KOPT-K1 (cell line): ENCODE data around the gene SURF4.
"Not testable (repeated sequence)": the region's sequence is repeated elsewhere in the genome, so short reads cannot be mapped to it uniquely, and the experiment has no call there.

Experiments
- H3K27ac ChIP-seq: fragments of 200-600 bp; sonication (generic); 2 replicates; pipeline ENCODE4 v1.5.1; 2016; ENCODE audit warnings: antibody characterized with exemption, mild to moderate bottlenecking, low read depth, low read length; ENCODE audit not compliant: poor library complexity, severe bottlenecking
- H3K36me3 ChIP-seq: fragments of 200-600 bp; sonication (generic); 2 replicates; pipeline ENCODE4 v1.5.1; 2017; ENCODE audit warnings: antibody characterized with exemption, mild to moderate bottlenecking, low read length, moderate library complexity; ENCODE audit not compliant: insufficient read depth
- H3K9me3 ChIP-seq: fragments of 200-600 bp; sonication (generic); 2 replicates; pipeline ENCODE4 v1.5.1; 2017; ENCODE audit warnings: antibody characterized with exemption, low read length, mild to moderate bottlenecking; ENCODE audit not compliant: insufficient read depth, poor library complexity, severe bottlenecking

Gene SURF4

GRCh38 chr9:133387680-133388079 is 11.8 kb upstream of the SURF4 start:
- H3K36me3 ChIP-seq, result no peaks in the 10 kb centered on the region
- no peaks in the 10 kb centered on the region for H3K9me3 ChIP-seq
- H3K27ac ChIP-seq, result no peak overlapping the region

- no peak overlapping the region for H3K27ac ChIP-seq
- no peaks in the 10 kb centered on the region for H3K36me3 ChIP-seq
- no peaks in the 10 kb centered on the region for H3K9me3 ChIP-seq
Observed at GRCh38 chr9:133386338-133386737, 10.5 kb upstream of the SURF4 start.

- no peak overlapping the region for H3K27ac ChIP-seq
- H3K36me3 ChIP-seq, result no peaks in the 10 kb centered on the region
- H3K9me3 ChIP-seq, result no peaks in the 10 kb centered on the region
Observed at GRCh38 chr9:133385452-133385851, 9.6 kb upstream of the SURF4 start.

GRCh38 chr9:133384736-133385321 is 9.0 kb upstream of the SURF4 start:
- Histone ChIP-seq H3K9me3 (no peaks in the 10 kb centered on the region), H3K36me3 (no peaks in the 10 kb centered on the region), H3K27ac (no peak overlapping the region)

GRCh38 chr9:133383438-133383837 is 7.6 kb upstream of the SURF4 start:
- Histone ChIP-seq H3K9me3 (no peaks in the 10 kb centered on the region), H3K36me3 (no peaks in the 10 kb centered on the region), H3K27ac (no peak overlapping the region)

GRCh38 chr9:133382507-133383141 is 6.8 kb upstream of the SURF4 start:
- H3K36me3 ChIP-seq, result no peaks in the 10 kb centered on the region
- no peak overlapping the region for H3K27ac ChIP-seq
- H3K9me3 ChIP-seq, result no peaks in the 10 kb centered on the region

- H3K27ac ChIP-seq, result no peak overlapping the region
- no peaks in the 10 kb centered on the region for H3K36me3 ChIP-seq
- H3K9me3 ChIP-seq, result no peaks in the 10 kb centered on the region
Observed at GRCh38 chr9:133380734-133381133, 4.9 kb upstream of the SURF4 start.

- Histone ChIP-seq H3K9me3 (no peaks in the 10 kb centered on the region), H3K27ac (no peak overlapping the region), H3K36me3 (no peaks in the 10 kb centered on the region)
Observed at GRCh38 chr9:133379153-133380086, 3.6 kb upstream of the SURF4 start.

- Histone ChIP-seq H3K9me3 (no peaks in the 10 kb centered on the region), H3K27ac (no peak overlapping the region), H3K36me3 (peaks cover 1% of the 10 kb centered on the region; the same call in 1 of the 2 replicates)
Observed at GRCh38 chr9:133378408-133378962, 2.6 kb upstream of the SURF4 start.

GRCh38 chr9:133377721-133378216 is 1.9 kb upstream of the SURF4 start:
- H3K27ac ChIP-seq, result no peak overlapping the region
- peaks cover 9% of the 10 kb centered on the region; the same call in 1 of the 2 replicates for H3K36me3 ChIP-seq
- no peaks in the 10 kb centered on the region for H3K9me3 ChIP-seq

GRCh38 chr9:133377280-133377679 is 1.4 kb upstream of the SURF4 start:
- not testable (repeated sequence) for H3K27ac ChIP-seq, H3K9me3 ChIP-seq
- H3K36me3 ChIP-seq, result peaks cover 14% of the 10 kb centered on the region; the same call in 1 of the 2 replicates

GRCh38 chr9:133375116-133375723 is 640 bp downstream of the SURF4 start:
- no peaks in the 10 kb centered on the region for H3K9me3 ChIP-seq
- H3K27ac ChIP-seq, result peak overlapping the region; percentile 85
- H3K36me3 ChIP-seq, result peaks cover 21% of the 10 kb centered on the region; the same call in 1 of the 2 replicates

GRCh38 chr9:133374612-133375115 is 1.2 kb downstream of the SURF4 start:
- Histone ChIP-seq H3K9me3 (no peaks in the 10 kb centered on the region), H3K27ac (peak overlapping the region; percentile 85), H3K36me3 (peaks cover 26% of the 10 kb centered on the region)

- Histone ChIP-seq H3K36me3 (peaks cover 51% of the 10 kb centered on the region), H3K27ac (peak overlapping the region; percentile 92), H3K9me3 (no peaks in the 10 kb centered on the region)
Observed at GRCh38 chr9:133372144-133372543, 3.7 kb downstream of the SURF4 start.
